ENCODE measurements around the gene IFNL1. TPM values are rescaled to one million over a fixed set of nuclear protein-coding genes. Genes with fewer than 3 reads are reported as not detected.

Gene IFNL1
- total and polyA plus RNA-seq, 4 donors = not detected

GRCh38 chr19:39318071-39318470 lies 21.9 kb downstream of the IFNL1 start (continued):
- TF ChIP-seq CTCF (IDR thresholded peaks at IDR 0.05; ENCODE audit: low read depth, low read length, missing input control) (no peak), GABPA (IDR thresholded peaks at IDR 0.05 in 1 of 2, conservative IDR thresholded peaks at IDR 0.05 in 1 of 2) (no peak), MAX (IDR thresholded peaks at IDR 0.05) (no peak), NR2F2 (IDR thresholded peaks at IDR 0.05) (no peak), RXRA (IDR thresholded peaks at IDR 0.05) (no peak), YY1 (IDR thresholded peaks at IDR 0.05) (no peak), FOXA2 (IDR thresholded peaks at IDR 0.05) (no peak), TAF1 (conservative IDR thresholded peaks at IDR 0.05) (no peak)

GRCh38 chr19:39318690-39319089 lies 22.5 kb downstream of the IFNL1 start:
- DNase-seq (ENCODE audit: low spot score) = no peak
- TF ChIP-seq REST (IDR thresholded peaks at IDR 0.05) (no peak), RAD21 (IDR thresholded peaks at IDR 0.05) (no peak), NR2F2 (IDR thresholded peaks at IDR 0.05) (no peak), EGR1 (IDR thresholded peaks at IDR 0.05; ENCODE audit: low read depth in 2 of 2) (no peak), TAF1 (conservative IDR thresholded peaks at IDR 0.05) (no peak), FOXA1 (IDR thresholded peaks at IDR 0.05) (no peak), MAX (IDR thresholded peaks at IDR 0.05) (no peak), GABPA (IDR thresholded peaks at IDR 0.05 in 1 of 2, conservative IDR thresholded peaks at IDR 0.05 in 1 of 2) (no peak), RXRA (IDR thresholded peaks at IDR 0.05) (no peak), JUND (IDR thresholded peaks at IDR 0.05) (no peak), ZBTB33 (IDR thresholded peaks at IDR 0.05) (no peak), SP1 (IDR thresholded peaks at IDR 0.05) (no peak), FOXA2 (IDR thresholded peaks at IDR 0.05) (no peak), ATF3 (IDR thresholded peaks at IDR 0.05) (no peak), CTCF (IDR thresholded peaks at IDR 0.05; ENCODE audit: low read depth, low read length, missing input control) (no peak)
- no peaks in the 10 kb centered on the region for H3K9me3 ChIP-seq (ENCODE audit: control insufficient read depth in 4 of 4, low read length in 3 of 4)
- H3K27me3 ChIP-seq (ENCODE audit: control insufficient read depth in 4 of 4, insufficient read depth in 4 of 4, low read length in 3 of 4) = no peaks in the 10 kb centered on the region
- H3K4me1 ChIP-seq (ENCODE audit: control insufficient read depth in 4 of 4, insufficient read depth in 4 of 4, low read length in 3 of 4) = peaks cover 3 to 6% (median 5%) of the 10 kb centered on the region in 4 donors
- no peak overlapping the region for H3K4me3 ChIP-seq (ENCODE audit: low read depth in 1 of 3, low read length in 3 of 3)
- no peak overlapping the region for H3K27ac ChIP-seq (ENCODE audit: low read depth in 1 of 2, low read length in 2 of 2)
- WGBS = 92% methylated on average over 4 of the region's 4 CpGs
- H3K36me3 ChIP-seq (ENCODE audit: control insufficient read depth in 4 of 4, insufficient read depth in 3 of 4, low read depth in 1 of 4, low read length in 3 of 4) = peaks cover 0 to 6% (median under 1%) of the 10 kb centered on the region in 4 donors
- H3K9ac ChIP-seq (ENCODE audit: low read depth in 1 of 2, low read length in 2 of 2) = no peak overlapping the region
